Fibroblast of skin of scalp (primary cell): ENCODE results near the gene CDC20.
"Not testable (repeated sequence)": the region's sequence is repeated elsewhere in the genome, so short reads cannot be mapped to it uniquely, and the experiment has no call there.

Source experiments
- DNase-seq: peaks from one replicate; pipeline ENCODE4 v3.0.0-alpha.2; 2013

The CDC20 gene

DNA sequence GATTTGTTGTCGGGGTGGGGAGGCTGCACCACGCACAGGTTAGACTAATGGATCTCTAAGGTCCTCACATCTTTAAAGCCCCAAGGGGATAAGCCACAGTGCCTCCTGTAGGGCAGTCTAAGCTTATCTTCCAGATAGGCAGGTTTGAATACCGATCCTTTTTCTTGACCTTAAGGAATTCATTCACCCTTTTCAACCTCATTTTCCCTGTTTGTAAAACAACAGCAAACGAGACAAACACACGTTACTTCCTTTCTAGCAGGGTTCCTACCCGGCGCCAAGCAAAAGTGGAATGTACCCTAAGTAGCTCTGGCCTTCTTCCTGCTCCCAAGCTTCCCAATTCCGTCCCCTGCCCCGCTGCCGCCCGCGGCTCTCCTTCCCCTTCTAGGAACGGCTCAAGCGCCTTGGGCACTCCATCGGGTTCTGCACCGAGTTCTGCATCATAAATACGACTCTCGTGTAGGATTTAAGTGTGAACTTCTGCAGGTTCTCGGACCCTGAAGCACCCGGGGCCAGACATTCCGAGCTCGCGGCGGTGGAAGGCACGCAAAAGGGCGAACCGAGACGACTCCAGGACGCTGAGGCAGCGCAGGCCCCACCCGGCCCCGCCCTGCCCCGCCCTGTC, 548 bp upstream of the CDC20 start:
- peak; percentile 38 for DNase-seq

GRCh38 chr1:43359696-43360095, 915 bp downstream of the CDC20 start:
- no peak for DNase-seq

DNA sequence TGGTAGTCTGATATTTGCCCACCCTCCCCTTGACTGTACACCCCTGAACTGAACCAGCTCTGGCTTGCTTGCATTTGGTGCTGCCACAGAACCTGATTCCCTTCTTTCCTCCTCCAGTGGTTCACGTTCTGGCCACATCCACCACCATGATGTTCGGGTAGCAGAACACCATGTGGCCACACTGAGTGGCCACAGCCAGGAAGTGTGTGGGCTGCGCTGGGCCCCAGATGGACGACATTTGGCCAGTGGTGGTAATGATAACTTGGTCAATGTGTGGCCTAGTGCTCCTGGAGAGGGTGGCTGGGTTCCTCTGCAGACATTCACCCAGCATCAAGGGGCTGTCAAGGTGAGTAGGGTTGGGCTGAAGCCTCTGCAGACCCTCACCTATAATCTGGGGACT, 1.8 kb downstream of the CDC20 start:
- no peak for DNase-seq

DNA sequence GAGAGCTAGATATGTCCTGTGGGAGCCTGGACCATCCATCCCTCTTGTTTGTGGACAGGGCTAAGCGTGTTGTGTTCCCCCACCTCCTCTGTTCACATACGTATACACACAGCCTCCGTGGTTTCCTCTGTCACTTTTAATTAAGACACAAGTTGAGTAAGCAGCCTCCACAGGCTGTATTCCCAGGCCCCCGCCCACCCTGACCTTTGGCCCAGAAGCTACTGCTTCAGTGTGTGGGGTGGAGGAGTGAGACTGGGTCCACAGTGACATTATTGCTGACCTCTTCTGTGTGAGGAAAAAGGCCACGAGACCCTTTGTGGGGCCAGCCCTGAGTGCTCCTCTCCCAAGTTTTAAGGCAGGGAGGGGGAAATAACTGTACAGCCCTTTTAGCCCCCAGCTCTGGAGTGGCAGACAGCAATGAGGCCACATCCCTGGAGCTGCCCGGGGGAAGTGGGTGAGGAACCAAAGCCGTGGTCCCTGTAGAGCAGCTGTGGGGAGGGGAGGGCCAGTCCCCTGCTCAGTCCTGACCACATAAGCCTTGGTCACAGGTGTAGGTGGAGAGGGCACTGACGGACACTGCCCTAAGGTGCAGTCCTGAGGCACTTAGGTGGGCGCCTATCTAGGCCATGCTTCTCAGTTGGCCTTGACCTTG, 4.6 kb downstream of the CDC20 start:
- no peak for DNase-seq

- no peak for DNase-seq
Observed at GRCh38 chr1:43363935-43364525, 5.2 kb downstream of the CDC20 start.

GRCh38 chr1:43365678-43366077, 6.9 kb downstream of the CDC20 start:
- DNase-seq = no peak

DNA sequence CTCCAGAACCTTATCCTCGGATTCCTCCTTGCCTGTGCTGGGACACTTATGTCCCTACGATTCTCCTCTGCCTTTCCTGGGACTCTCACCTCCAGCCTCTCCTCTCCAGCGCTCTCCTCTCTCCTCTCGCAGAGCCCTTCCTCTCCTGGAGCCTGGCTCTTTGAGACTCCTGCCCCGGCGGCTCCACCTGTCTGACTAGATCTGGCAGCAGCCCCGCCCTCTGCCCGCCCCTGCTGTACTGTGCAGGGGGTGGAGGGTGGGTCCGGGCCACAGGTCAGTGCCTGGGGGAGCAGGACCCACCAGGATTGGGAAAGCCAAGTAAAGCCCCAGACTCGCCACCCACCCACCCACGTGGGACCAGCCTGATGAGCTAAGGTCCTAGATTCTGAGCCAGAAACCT, 7.4 kb downstream of the CDC20 start:
- DNase-seq = no peak

DNA sequence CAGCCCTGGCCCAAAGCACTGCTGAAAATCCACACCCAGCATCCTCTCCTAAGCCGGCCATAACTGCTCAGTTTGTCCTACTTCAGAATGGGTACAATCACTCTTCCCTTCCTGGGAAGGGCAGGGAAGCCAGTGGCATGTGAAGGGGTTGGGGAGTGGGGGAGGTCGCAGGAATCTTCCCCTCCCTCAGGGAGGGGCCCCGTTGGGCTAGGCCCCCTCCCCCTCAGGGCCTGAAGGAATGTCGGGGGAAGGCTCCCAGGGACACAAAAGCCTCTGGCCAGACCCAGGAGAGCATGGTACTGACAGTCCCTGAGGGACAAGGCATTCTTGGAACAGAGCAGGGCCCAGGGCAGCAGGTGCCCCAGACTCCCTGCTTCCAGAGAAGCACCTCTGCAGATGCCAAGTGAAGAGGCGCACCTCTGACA, 7.8 kb downstream of the CDC20 start:
- DNase-seq = peak; percentile 49

GRCh38 chr1:43367026-43367903, 8.5 kb downstream of the CDC20 start:
- no peak for DNase-seq

DNA sequence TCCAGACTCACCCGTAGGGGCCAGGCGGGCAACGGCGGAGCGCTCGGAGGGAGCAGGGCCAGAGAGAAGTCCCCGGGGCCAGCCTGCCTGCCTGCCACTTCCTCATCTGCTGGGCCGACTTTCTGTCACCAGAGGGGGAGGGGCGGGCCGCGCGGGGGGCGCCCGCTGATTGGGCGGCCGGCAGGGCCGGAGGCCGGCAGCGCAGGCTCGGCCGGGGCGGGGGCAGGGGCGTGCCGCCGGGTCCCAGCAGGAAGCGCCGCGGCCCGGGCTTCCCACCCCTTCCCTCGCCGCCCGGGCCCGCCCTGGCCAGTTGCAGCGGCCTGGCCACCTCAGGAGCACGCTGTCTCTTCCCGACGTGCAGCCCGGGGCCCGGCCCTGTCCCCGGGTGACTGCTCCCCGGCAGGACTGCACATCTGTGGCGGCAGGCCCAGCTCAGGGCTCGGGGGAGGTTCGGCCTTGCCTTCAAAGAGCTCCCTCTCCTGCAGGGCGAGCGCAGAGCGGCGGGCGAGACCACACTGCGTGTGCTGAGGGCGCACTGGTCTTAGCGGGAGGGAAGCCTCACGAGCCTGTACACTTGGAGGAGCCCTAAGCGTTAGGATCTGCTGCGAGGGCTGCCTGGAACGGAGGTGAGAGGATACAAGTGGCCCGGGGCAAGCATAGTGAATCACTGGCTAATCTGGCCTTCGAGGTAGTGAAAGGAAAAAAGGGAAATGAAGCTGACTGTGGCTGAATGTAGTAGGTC, 9.3 kb downstream of the CDC20 start, which contains the start of gene ELOVL1:
ELOVL1 (minus strand) TSS at position 108 of the 742 bp plus-strand sequence. CDS start 2,402 bp downstream, outside the sequence.
- DNase-seq = peak; percentile 90

GRCh38 chr1:43368646-43369020, 9.9 kb downstream of the CDC20 start:
- peak; percentile 19 for DNase-seq

DNA sequence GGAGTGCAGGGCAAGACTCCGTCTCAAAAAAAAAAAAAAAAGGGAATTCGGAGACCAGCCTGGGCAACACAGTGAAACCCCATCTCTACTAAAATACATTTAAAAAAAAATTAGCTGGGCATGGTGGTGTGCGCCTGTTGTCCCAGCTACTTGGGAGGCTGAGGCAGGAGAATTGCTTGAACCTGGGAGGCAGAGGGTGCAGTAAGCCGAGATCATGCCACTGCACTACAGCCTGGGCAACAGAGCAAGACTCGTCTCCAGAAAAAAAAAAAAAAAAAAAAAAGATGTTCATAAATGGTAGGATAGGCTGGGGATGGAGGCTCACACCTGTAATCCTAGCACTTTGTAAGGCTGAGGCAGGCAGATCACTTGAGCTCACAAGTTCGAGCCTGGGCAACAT, 11.0 kb downstream of the CDC20 start:
- not testable (repeated sequence) for DNase-seq

DNA sequence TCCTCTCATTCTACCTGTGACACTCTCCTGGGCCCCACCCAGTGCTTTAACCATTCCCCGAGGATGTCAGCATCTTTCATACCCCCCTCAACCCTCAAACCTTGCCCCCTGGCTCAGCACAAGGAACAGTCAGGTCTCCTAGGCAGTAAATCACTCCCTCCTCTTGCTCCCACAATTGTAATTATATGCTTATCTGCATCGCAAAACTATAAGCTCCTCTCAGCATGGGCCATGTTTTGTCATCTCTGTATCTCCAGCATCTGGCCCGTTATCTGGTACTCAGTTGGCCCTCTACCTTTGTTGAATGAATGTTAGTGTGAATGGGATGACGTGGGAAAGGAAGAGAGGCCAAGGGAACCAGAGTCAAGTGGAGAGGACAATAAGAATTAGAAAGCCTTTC, 11.8 kb downstream of the CDC20 start:
- DNase-seq = no peak

GRCh38 chr1:43372172-43372571, 13.4 kb downstream of the CDC20 start:
- no peak for DNase-seq

GRCh38 chr1:43373066-43373940, 14.5 kb downstream of the CDC20 start:
- DNase-seq = peak; percentile 68

DNA sequence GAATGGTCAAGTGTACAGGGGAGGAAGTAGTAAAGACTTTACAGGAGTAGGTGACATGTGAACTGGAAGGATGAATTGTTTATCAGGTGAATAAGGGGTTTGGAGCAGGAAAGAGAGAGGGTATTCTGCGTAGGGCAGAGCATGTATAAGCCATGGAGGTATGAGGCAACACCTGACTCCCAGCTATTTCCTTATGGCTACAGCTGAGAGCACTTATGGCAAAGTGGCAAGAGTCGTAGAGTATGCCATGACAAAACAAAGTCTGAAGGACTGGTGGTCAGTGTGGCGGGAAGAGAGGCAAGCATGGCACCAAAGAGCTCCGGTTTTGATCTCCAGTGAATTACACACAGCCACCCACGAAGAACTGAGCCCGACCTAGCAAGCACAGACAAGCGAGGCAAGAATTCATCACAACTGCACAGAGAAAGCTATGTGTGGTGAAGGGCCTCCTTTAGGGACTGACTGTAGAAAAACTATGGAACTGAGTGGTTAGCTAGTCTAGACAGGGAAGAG, 18.0 kb downstream of the CDC20 start:
- DNase-seq = no peak

DNA sequence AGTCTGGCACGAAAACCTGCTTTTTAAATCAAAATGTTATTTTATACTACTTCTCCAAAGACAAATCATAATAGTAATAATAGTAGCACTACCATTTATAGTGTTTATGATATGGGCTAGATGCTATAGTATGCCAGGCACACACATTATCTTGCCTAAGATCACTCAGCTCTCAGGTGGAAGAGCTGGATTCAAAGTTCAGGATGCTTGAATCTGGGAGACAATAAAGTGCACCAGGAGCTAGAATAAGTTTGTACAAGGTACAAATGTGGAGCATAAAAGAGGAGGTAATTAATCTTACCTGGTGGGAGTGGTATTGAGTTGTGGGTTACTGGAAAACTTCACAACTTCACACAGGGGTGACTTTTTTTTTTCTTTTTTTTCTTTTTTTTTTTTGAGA, 19.1 kb downstream of the CDC20 start:
- no peak for DNase-seq

DNA sequence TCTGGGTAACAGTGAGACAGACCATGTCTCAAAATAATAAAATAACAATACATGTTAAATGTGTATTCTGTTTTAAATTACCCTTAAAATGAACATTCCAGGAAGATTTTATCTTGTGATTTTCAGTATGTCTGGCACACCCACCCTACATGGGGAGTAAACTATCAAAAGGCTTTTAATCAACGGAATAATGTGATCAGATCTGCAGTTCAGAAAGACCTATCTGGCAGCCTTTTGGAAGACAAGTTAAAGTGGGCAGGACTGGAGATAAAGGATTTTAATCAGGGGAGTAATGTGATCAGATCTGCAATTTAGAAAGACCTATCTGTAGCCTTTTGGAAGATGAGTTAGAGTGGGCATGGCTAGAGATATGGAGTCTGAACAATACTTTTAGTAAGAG, 20.7 kb downstream of the CDC20 start:
- DNase-seq = no peak

DNA sequence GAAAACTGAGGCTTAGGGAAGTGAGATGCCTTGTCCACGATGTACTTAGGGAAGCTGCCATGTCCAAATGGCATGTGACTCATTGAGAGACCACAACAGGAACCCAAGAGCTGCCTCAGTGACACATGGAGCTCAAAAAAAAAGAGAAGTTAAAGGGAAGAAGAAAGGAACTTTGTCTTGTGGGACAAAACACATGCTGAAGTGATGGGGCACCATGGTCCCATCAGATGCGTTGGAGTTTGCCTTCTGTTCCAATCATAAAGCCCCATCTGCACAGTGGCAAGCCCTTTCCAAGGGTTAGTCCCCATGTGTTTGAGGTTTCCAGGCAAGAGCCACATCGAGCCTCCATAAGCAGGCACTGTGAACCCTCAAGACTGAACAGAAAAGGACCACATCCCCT, 22.8 kb downstream of the CDC20 start:
- no peak for DNase-seq

DNA sequence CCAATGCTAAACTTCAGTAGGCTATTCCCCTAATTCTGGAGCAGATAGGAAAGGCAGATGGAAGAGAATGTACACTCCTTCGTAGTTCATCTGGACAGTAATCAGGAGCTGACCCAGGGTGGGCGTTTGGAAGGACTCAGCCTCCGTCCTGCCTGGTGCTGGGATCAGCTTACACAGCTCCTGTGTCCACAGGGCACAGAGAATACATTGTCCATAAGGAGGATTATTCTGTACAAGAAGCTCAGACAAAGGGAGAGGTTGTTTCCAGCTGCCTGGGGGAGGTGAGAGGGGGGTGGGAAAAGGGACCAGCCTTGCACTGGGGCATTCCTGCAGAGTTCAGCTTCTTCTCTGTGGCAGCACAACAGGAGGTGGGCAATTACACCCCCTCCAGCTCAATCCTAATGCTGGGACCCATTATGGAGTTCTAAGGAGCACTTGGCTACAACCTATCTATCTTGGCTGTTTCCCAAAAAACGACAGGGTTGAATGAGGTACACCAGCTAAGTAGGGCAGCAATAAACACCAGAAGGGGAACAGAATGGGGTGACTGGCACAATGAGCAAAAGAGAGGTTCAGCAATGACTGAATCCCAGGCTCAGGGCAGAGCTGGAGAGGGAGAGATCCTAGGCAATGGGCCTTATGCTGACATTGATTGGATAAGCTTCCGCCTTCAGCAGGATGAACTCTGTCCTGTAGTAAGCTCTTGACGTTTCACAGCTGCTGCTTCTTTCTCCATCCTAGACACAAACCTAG, 23.4 kb downstream of the CDC20 start:
- no peak for DNase-seq
